HEK293 (cell line): Measurements from ENCODE around the gene RNF149.
"Not testable (repeated sequence)": the region's sequence is repeated elsewhere in the genome, so short reads cannot be mapped to it uniquely, and the experiment has no call there.

ENCODE experiments used
- IKZF3 ChIP-seq: fragments of 450-650 bp; IDR thresholded peaks from 2 replicates; pipeline ENCODE4 v1.5.0; 2018; ENCODE audit warnings: missing biosample characterization, mild to moderate bottlenecking, missing genetic modification characterization, moderate library complexity
- ZNF239 ChIP-seq: fragments of 450-650 bp; formaldehyde crosslinking; IDR thresholded peaks from 2 replicates; pipeline ENCODE4 v1.5.1; 2016; ENCODE audit warnings: missing biosample characterization, missing genetic modification characterization
- ZNF777 ChIP-seq: fragments of 450-650 bp; formaldehyde crosslinking; IDR thresholded peaks from 2 replicates; pipeline ENCODE4 v1.5.1; 2017; ENCODE audit warnings: missing biosample characterization, missing genetic modification characterization, borderline replicate concordance
- TF ChIP-seq, protein P1 (sequence below): fragments of 450-650 bp; formaldehyde crosslinking; IDR thresholded peaks from 2 replicates; pipeline ENCODE4 v1.5.1; 2016; ENCODE audit warnings: missing biosample characterization, missing genetic modification characterization
- TF ChIP-seq, protein P2 (sequence below): fragments of 450-650 bp; formaldehyde crosslinking; IDR thresholded peaks from 2 replicates; pipeline ENCODE4 v1.5.1; 2016; ENCODE audit warnings: missing biosample characterization, missing genetic modification characterization

DNA sequence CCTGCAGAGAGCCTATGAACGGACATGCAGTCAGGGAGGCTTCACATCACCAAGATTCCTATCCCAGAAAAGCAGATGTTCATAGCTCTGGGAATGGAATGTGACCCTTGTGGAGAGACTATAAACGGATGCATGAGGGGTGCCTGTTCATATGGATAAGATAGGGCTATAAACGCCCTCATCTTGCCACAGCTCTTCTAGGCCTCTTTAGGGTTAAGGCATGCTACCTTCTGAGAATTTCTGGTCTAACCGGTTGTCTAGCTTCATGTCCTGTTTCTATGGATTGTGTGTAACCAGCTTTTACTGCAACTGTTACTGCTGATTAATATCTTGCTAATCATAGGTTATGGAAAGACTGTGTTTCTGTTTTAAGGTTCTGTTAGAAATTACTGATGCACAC, 64.1 kb downstream of the RNF149 start:
- TF ChIP-seq, protein P1, sequence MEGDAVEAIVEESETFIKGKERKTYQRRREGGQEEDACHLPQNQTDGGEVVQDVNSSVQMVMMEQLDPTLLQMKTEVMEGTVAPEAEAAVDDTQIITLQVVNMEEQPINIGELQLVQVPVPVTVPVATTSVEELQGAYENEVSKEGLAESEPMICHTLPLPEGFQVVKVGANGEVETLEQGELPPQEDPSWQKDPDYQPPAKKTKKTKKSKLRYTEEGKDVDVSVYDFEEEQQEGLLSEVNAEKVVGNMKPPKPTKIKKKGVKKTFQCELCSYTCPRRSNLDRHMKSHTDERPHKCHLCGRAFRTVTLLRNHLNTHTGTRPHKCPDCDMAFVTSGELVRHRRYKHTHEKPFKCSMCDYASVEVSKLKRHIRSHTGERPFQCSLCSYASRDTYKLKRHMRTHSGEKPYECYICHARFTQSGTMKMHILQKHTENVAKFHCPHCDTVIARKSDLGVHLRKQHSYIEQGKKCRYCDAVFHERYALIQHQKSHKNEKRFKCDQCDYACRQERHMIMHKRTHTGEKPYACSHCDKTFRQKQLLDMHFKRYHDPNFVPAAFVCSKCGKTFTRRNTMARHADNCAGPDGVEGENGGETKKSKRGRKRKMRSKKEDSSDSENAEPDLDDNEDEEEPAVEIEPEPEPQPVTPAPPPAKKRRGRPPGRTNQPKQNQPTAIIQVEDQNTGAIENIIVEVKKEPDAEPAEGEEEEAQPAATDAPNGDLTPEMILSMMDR (tag by site-specific recombination), result not testable (repeated sequence)
- TF ChIP-seq IKZF3 (tag by site-specific recombination); ZNF777 (tag by site-specific recombination); ZNF239: not testable (repeated sequence)
- TF ChIP-seq, protein P2, sequence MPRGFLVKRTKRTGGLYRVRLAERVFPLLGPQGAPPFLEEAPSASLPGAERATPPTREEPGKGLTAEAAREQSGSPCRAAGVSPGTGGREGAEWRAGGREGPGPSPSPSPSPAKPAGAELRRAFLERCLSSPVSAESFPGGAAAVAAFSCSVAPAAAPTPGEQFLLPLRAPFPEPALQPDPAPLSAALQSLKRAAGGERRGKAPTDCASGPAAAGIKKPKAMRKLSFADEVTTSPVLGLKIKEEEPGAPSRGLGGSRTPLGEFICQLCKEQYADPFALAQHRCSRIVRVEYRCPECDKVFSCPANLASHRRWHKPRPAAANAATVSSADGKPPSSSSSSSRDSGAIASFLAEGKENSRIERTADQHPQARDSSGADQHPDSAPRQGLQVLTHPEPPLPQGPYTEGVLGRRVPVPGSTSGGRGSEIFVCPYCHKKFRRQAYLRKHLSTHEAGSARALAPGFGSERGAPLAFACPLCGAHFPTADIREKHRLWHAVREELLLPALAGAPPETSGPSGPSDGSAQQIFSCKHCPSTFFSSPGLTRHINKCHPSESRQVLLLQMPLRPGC (tag by site-specific recombination), result not testable (repeated sequence)
